ENCODE data around the gene TCF7.

DNA sequence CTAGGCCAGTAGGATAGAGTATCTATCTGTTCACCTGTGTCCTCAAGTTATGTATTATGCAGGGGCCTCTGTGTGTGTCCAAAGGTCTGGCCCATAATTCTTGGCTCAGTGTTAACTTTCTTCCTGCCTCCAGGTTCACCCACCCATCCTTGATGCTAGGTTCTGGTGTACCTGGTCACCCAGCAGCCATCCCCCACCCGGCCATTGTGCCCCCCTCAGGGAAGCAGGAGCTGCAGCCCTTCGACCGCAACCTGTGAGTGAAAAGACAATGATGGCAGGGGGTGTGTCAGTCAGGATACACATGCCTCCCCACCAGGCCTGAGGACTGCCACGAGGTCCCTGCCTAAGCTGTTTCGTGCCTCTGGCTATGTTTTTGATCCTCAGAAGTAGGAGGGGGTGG, 27.6 kb downstream of the TCF7 start:
- TF ChIP-seq, protein P1, sequence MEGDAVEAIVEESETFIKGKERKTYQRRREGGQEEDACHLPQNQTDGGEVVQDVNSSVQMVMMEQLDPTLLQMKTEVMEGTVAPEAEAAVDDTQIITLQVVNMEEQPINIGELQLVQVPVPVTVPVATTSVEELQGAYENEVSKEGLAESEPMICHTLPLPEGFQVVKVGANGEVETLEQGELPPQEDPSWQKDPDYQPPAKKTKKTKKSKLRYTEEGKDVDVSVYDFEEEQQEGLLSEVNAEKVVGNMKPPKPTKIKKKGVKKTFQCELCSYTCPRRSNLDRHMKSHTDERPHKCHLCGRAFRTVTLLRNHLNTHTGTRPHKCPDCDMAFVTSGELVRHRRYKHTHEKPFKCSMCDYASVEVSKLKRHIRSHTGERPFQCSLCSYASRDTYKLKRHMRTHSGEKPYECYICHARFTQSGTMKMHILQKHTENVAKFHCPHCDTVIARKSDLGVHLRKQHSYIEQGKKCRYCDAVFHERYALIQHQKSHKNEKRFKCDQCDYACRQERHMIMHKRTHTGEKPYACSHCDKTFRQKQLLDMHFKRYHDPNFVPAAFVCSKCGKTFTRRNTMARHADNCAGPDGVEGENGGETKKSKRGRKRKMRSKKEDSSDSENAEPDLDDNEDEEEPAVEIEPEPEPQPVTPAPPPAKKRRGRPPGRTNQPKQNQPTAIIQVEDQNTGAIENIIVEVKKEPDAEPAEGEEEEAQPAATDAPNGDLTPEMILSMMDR (IDR thresholded peaks at IDR 0.05 in 4 of 5, conservative IDR thresholded peaks at IDR 0.05 in 1 of 5): no peak
- TF ChIP-seq POLR2A (IDR thresholded peaks at IDR 0.05): no peak
